HG03378 (cell line): ENCODE data around the gene RHOC.

Experiments used
- ATAC-seq: cut with Tn5 transposase; IDR thresholded peaks from one replicate; pipeline ENCODE4 v1.9.1; 2021; ENCODE audit warnings: mild to moderate bottlenecking, moderate library complexity; ENCODE audit not compliant: unreplicated experiment

RHOC gene

DNA sequence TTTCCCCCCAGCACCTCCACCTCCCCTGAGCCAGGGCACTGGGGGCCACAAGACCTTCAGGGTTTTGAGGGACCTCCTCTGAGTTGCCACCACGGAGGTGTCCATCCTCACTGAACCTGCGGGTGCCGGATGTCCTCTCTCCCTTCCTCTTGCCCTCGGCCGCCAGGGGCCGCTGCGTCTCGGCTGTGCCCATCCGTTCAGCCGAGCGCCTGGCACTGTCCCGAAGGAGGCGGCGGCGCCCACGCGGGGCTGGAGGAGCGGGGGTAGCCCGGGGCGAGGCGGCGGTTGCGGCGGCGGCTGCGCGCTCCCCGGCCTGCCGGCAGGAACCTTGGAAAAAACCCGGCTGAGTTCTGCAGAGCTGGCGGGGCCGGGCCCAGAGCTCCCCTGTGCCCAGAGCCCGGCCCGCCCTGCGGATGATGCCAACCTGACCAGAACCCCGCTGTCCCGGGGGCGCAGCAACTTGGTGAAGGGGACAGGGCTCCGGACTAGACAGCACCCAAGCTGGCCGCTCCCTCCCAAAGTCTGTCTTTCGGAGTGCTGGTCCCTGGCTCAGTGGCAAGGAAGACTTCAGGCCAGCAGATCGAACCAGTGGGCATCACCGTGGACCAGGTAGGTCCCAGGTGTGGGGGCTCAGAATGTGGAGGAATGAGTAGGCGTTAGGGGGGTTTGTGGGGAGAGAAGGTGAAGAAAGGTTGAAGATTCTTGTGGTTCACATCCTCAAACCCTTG, 11.9 kb upstream of the RHOC start:
- no peak for ATAC-seq

DNA sequence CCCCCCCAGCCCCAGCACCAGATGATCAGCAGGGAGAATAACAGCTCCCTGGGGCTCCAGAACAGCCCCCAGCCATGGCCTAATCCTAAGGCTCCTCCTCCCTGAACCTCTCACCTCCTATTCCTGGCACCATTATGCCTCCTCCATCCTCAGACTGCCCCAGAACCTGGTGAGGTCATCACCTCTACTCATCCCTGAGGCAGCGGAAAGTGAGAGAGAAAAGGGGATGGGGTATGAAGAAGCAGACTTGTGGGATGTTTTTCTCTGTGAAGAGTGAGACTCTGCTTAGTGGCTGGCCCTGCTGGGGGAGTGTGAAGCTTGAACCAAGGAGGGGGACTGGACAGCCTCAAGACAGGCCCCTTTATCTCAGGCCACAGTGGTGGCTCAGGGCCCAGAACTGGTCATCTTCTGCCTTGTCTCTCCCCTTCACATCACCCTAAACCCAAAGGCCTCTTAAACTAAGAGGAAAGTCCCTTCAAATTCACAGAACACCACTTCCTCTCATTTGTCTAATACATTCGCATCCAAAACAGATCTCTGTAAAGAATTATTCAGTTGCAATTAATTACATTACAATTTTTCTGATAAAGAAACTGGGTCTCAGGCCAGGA, 10.4 kb upstream of the RHOC start:
- ATAC-seq: no peak

DNA sequence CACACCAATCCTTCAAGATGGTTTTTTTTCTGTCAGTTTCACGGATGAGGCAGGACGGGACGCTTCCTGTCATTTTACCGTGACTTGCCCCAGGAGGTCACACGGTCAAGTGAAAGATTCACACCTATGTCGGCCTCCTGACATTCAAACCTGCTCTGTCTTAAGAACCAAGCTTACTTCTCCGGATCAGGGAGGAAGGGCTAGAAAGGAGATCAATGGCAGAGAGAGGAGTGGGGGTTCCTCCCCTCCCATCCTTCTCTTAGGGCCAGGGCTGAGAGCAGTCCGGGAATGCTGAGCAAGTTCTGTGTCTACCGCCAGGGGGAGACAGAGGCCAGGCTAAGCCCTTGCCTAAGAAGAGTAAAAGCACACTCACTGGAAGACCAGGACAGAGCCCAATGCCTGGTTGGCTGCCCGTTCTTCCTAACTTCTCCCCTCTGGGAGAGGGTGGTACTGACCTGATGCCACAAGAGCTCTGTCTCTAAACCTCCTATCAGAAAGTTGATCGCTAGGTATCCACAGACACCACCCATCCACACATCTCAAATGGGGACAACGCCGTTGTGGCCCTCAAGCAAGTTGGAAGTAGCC, 9.3 kb upstream of the RHOC start:
- peak; percentile 50 for ATAC-seq

DNA sequence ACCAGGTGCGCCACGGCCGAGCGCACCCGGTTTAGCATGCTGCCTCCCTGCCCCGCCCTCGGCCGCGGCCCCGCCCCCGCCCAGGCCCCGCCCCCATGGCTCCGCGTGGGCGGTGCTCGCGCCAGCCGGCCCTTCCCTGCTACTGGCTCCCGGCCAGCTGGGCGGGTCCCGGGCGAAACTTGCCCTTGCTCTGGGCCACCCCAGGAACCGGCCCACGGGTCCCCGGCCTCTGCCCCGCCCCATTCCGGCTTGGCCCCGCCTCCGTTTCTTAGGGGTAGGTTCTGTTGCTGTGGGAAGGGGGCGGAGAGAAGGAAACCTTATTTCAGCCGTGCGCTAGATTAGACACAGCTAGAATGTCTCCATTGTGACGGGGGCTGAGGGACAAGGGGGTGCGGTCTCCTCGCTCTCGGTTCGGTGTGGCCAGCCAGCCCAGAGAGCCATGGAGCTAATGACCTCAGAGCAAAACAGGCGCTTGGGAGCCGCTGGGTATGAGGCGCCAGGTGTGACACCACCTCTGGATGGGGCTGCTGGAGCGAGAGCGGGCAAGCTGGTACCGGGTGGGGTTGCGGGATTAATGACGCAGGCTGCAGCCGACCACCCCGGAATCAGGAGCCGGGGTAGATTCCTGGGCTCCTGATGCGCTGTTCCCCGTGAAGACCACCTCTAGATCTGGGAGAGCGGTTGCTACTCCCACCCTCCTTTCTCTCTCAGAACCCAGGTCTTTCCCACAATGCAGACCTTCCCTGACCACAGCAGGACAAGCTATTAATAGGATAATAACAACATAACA, 8.5 kb upstream of the RHOC start, which contains the start of gene PPM1J:
Gene PPM1J (minus strand): TSS at position 69 of the 790 bp plus-strand sequence. CDS start 31 bp downstream, at position 38.
- ATAC-seq: peak; percentile 61

DNA sequence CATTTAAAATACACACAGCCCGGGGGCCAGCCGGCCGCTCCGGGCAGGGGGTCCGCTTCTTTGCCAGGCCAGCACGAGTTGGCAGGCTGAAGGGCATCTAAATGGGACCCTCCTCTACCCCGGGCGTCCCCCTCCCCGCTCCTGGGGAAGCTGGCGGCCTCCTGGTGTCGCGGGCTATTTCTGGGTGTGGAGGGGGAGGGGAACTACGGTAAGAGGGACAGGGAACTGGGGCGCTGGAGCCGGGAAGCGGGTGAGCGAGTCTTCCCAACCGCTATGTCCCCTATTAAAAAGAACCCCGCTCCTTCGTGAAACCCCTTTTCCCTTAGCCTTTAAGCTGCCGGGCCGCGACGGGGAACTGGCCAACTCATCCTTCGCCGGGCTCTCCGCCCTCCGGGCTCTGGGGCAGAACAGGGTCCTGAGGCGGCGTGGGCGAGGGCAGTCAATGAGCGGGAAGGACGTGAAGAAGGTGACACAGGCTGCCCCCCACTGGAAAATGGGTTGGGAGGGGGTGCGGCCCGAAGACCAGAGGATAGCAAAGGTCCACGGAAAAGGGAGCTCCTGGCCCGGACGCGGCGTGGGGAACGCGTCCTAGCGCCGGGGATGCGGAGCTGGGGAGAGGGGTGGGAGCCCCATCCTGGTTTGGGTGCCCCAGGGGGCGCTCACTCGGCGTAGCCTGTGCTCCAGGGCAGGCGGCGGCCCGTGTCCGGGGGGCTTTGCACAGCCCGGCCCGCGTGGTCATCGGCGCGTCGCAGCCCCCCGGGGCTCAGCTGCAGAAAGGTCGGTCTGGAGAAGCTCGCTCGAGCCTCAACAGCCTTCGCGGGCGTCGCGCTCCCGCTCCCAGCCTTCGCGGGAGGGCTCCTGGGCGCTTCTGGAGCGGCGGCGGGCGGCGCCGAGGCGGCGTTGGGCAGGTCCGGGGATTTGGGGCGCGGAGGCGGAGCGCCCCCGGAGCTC, 7.7 kb upstream of the RHOC start:
- ATAC-seq: peak; percentile 2

DNA sequence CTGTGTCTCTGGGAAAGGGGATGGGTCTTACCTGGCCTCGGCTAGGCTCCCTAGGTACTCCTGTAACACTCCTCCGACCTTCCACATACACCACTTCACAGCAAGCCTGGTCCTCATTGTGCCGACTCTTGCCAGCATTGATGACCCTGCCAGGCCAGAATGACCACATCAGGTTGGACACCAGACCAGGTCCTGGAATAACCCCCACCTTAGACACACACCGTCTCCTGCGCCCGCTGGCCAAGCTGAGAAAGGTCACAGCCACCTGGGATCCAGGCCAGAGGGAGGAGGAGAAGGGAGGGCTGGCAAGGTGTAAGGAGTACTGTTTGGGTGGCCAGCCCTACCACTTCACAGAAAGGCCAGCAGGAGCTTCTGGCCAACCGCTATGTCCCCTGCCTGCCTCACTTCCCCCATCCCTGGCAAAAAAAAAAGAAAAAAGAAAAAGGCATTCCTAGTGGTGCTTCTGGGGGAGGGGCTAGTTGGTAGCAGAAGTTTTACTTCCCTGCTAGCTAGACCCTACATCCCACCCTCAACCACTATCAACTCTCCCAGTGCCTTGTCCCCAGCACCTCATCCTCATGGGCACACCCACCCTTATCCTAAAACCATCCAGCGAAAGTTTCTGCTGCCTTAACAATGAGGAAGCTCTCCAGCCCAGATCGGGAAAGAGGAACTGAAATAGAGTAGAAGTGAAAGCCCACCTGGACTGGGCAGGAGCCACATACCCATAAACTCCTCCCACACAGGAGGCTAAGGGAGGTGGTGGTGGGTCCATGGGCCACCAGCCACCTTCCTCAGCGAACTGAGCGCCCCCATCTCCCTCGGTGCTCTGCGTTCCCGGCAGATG, 6.8 kb upstream of the RHOC start:
- ATAC-seq: no peak

DNA sequence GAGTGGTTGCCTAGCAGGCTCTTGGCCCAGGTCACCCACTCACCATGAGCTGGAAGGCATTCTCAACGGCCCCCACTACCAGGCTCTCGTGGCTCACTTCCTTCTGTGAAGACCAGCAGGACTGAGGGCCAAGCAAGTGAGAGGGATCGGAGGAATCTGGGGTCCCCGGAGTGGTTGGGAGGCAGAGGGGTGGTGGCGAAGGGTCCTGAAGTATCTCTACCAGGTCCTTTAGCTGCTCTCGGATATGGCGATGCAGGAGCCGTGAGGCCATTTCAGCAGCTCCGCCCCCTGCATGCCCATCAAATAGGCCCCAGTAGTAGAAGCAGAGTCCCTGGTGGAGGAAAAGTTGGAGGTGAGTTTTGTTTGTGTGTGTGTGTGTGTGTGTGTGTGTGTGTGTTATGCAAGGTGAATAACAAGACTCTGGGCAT, 5.8 kb upstream of the RHOC start:
- no peak for ATAC-seq

DNA sequence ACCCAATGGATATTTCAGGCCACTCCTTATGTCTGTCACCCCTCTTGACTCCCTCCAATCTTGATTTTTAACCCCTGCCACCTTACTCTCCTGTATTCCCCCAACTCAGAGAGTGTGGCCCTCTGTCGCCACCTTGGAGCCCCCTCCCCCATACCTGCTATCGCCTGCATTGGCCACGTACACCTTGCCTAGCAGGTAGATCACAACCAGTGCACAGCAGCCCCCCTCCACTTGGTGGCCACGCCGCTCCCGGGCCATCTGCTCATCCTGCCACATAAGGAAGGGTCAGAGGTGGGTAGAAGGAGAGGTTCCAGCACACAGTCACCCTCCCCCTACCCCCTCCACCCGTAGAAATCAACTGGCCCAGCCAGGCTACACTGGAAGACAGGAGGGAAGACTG, 5.3 kb upstream of the RHOC start:
- no peak for ATAC-seq

DNA sequence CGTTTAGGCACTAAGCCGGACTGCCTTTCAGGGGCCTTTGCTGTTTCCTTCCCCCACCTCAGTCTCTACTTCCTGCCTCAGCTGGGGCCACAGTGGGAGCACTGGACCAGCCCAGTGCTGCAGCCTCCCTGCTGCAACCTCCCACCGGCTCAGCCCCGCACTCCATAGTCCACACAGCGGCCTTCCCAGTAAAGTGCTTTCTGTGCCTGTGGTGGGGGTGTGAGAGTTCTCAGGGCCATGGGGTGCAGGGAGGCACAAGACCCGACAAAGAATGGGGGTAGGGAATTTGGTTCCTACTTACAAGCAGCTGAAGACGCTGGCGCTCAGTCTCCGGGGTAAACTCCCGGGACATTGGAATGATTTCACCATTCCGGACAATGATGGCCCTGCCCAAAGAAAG, 4.7 kb upstream of the RHOC start:
- no peak for ATAC-seq

DNA sequence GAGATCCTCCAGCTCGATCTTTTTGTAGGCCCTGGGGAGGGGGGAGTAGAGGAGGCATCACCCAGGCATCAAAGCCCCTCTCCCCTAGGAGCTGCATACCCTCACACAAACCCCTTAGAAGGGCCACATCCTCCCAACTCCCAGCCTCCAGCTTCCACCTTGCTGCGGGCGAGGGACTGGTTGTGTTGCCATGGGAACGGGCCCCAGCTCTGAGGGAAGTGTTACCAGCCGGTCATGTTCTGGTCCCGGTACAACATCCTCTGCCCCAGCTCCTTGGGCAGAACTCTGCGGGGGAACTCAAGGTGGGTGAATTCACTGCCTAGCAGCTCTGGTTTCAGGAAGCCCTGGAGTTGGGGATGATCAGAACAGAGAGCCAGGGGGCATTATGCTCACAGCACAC, 4.1 kb upstream of the RHOC start:
- no peak for ATAC-seq

DNA sequence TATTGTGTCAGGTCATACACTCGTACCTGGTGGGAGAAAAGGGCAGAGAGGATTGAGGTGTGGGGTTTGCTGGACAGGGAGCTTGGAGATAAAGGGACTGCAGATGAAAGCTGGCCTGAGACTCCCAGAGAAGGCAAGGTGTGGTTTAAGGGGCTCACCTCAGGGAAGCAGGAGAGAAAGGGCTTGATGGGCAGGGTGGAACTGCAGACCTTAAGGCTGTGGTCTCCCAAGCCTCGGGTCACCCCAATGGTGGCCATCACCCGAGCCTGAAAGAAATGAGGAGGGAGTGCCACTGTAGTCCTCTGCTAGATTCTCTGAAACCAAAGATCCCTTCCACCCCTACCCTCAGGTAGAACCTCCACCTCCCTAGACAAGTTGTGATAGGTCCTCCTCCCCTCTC, 3.7 kb upstream of the RHOC start:
- ATAC-seq: no peak

DNA sequence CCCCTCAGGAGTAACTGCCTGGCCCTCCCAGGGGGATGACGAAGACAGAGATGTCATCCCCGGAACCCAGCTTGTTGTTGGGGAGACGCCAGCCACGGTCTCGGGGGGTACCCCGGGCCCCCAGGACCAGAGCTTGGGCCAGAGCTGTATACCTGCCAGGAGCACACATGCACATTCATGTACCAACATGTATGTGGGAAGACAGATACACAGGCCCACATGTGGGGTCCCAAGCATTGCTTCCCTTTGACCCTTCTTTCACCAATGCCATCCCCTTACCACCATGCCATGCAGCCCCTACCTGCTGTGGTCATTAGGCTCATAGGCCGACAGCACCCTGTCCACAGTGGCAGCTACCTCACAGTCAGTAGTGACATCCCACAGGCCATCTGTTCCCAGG, 3.2 kb upstream of the RHOC start:
- no peak for ATAC-seq

DNA sequence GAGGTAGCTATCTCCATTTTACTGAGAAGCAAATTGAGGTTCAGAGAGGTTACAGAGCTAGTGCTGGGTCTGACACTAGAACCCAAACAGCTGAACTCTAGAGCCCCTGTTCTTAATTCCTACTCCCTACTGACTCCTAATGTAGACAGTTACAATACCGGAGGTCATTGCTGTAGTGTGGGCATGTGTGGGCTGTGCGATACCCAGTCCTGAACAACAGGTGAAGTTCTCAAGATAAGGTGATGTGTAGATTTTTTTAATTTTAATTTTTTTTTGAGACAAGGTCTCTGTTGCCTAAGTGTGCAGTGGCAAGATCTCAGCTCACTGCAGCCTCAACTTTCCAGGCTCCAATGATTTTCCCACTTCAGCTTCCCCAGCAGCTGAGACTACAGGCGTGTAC, 1.6 kb upstream of the RHOC start:
- no peak for ATAC-seq

DNA sequence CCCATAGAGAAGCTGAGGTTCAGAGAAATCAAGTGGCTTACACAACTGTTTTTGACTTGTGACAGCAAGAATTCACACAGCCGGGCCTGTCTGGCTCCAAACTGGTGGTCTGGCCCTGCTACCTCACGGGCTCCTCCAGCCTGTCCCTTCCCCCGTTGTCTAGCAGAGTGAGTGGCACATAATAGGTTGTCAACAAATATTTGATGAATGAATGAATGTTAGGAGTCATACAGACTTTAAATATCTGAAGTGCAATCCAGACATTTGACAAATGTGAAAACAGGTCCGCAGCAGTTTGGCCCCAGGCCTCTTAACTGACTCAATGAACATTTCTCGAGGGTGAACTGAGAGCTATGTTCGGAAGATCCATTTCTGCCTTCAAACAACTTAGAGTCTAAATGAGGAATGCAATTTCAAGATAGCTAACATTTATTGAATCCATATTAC, 1.1 kb upstream of the RHOC start:
- no peak for ATAC-seq

DNA sequence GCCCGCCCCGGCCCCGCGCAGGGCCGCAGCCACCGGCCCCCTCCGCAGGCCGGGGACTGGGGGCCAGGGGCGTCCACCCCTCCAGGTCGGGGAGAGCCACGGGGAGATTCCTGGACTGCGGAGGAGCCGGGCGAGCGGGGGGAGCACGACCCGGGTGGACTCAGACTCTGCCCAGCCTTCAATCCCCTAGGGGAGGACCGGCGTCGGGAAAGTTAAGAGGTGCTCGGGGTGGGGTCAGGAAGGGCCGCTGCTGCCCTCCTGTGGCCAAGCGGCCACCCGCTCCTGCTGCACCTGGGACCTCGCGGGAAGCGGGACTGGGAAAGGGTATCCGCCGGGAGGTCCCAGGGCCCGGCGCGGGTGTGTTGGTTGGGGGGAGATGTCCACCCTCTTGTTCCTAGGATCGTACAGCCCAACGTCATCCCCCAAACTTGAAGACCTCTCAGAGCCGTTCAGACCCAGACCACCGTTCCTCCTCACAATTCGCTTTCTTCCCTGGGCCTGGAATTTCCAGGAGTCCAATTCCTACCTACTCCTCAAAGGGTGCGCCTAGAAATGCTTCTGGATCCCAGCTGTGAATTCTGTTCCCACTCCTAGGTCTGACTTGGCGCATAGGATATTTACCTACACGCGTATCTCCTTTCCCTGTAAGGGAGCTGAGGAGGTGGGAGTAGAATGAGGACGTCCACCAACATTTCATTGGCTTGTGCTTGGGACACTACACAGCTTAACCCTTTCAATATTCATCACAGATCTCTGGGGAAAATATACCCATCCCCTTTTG, 484 bp upstream of the RHOC start:
- peak; percentile 53 for ATAC-seq

DNA sequence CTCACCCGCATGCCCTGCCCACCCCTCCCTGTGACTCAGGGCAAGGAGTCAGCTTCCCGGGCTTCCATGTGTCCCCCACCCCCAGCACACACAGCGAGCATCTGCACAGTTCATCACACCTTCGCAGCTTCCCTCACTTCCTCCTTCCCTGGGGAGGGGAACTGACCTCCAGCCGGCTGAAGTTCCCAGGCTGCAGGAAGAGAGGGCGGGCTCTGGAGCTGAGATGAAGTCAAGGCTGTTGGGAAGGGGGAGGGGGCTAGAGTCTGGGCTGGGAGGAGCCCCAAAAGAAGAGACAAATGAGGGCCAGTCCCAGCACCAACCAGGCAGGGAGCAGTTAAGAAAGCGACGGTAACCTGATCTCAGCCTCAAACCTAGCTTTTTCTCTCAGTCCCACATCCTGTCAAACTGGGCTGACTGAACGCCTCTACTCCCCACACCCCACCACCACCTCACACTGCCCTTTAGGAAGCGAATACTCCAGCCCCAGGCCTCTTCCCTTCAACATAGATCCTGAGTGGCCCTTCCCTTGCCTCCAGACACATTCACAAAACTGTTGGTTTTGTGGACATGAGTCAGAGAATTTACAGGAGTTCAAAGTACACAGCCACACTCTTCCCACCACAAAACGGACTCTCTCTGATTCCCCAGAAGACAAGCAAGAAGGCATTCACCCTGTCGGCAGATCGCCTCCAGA, 1.8 kb downstream of the RHOC start:
- peak; percentile 42 for ATAC-seq

DNA sequence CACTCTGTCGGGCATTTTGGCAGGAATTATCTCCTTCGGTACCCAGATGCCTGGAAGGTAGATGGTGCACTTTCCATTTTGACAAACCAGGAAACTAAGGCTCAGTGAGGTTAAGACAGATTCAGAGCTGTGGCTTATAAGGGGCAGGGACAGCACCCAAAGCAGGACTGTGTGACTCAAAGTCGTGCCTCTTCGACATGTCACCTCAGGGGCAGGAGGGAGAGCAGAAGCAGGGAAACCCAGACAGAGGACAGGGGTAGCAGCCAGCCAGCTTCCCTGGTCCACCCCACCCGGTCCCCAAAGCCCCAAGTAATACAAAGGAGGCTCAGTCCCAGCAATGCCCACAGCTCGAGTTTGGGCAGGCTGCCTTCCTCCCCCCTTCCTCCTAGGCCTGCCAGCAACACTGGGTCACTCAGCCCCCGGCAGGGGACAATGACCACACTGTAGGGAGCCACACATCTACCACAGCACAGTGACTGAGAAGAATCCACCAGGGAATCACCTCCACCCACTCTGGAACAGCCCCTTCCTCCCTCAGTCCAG, 2.5 kb downstream of the RHOC start:
- ATAC-seq: no peak

DNA sequence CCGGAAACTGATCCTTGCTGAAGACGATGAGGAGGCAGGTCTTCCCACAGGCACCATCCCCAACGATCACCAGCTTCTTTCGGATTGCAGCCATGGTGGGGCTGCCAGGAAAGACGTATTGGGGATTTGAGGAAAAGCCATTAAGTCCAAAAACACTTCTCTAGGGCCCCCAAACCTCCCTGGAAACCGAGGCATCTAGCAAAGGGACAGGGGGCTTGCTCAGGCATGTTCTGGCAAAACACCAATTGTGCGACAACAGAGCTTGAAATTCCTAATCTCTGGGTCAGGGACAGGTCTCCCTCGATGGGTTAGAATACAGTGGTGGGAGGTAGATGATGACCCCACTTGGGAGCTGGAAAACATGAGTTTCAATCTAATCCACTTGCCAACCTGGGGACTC, 3.2 kb downstream of the RHOC start:
- ATAC-seq: no peak
